Testis (tissue), 3 donors: ENCODE results near the gene GNL2. TPM values are rescaled to one million over a fixed set of nuclear protein-coding genes. Genes with fewer than 3 reads are reported as not detected.

ENCODE experiments used
- DNase-seq: peaks from one replicate; pipeline ENCODE4 v3.0.0-alpha.2; 2019
- H3K27ac ChIP-seq, 2 donors: fragments of 200-600 bp; sonication (generic); one replicate each; pipeline ENCODE4 v1.5.1; 2019
- H3K27me3 ChIP-seq: fragments of 200-600 bp; sonication (generic); one replicate; pipeline ENCODE4 v1.5.1; 2019
- H3K36me3 ChIP-seq: fragments of 200-600 bp; sonication (generic); one replicate; pipeline ENCODE4 v1.5.1; 2017; ENCODE audit warnings: low read depth; ENCODE audit errors: missing control alignments
- H3K4me1 ChIP-seq: fragments of 200-600 bp; sonication (generic); one replicate; pipeline ENCODE4 v1.5.1; 2019
- H3K4me3 ChIP-seq, 2 donors: fragments of 200-600 bp; sonication (generic); one replicate each; pipeline ENCODE4 v1.5.1; 2017 to 2019
- H3K9me3 ChIP-seq: fragments of 200-600 bp; sonication (generic); one replicate; pipeline ENCODE4 v1.5.1; 2017
- CTCF ChIP-seq, 3 experiments: fragments of 450-650 bp in 2 of 3; fragments of 200-600 bp in 1 of 3; sonication (generic) in 1 of 3; IDR thresholded peaks; one replicate each; pipeline ENCODE4 v1.5.1; 2016 to 2019; ENCODE audit warnings: antibody characterized with exemption in 3 of 3, mild to moderate bottlenecking in 2 of 3, moderate library complexity in 1 of 3
- POLR2A ChIP-seq: fragments of 450-650 bp; IDR thresholded peaks from one replicate; pipeline ENCODE4 v1.6.1; 2017; ENCODE audit warnings: antibody characterized with exemption, mild to moderate bottlenecking, moderate library complexity
- WGBS, 2 donors: methylation state at CpG; one replicate each; pipeline ENCODE4 v1.1.5; 2018; 5-methylcytosine and 5-hydroxymethylcytosine counted together
- intact Hi-C: fragments of 100-400 bp; cut with DNase I; formaldehyde crosslinking; loops from one replicate; pipeline ENCODE4 v1.15.1; 2023; ENCODE audit warnings: low total_unique reads
- polyA plus RNA-seq: library from polyadenylated mRNA; stranded (reverse); fragments of 350-450 nt; fragmentation: Illumina TruSeq; extraction: RNeasy Lipid Tissue Mini Kit (QIAGEN cat#74804); gene quantifications from one replicate; pipeline ENCODE4 v1.2.3, GENCODE V29; 2014; ENCODE audit warnings: low read depth, low replicate concordance; ENCODE audit not compliant: insufficient read depth
- total RNA-seq, 2 donors: library from RNA; depleted of rRNA; stranded (reverse); fragments of >200 nt; gene quantifications; one replicate each; pipeline ENCODE4 v1.2.3, GENCODE V29; 2016

Gene GNL2
- total and polyA plus RNA-seq, 3 donors from 2014 or later = 34.4 to 78.7 (median 57.4) TPM

- Histone ChIP-seq H3K4me3 (no peak overlapping the region), H3K4me1 (peaks cover 16% of the 10 kb centered on the region), H3K36me3 (no peaks in the 10 kb centered on the region), H3K27me3 (no peaks in the 10 kb centered on the region), H3K27ac (no peak overlapping the region), H3K9me3 (no peaks in the 10 kb centered on the region)
- 35 to 66% methylated on average over 1 of the region's 1 CpG for WGBS, 2 donors
- no peak for TF ChIP-seq POLR2A
- TF ChIP-seq CTCF (IDR thresholded peaks at IDR 0.05) = no peak
- intact Hi-C loops = no loop called here
- DNase-seq = no peak
Observed at GRCh38 chr1:37558411-37558810, 37.3 kb downstream of the GNL2 start.

- Histone ChIP-seq H3K4me1 (peaks cover 23% of the 10 kb centered on the region), H3K27ac (peak overlapping the region in 1 of 2 donors; percentile 64), H3K36me3 (no peaks in the 10 kb centered on the region), H3K27me3 (no peaks in the 10 kb centered on the region), H3K4me3 (peak overlapping the region; percentile 45 to 50), H3K9me3 (no peaks in the 10 kb centered on the region)
- 65 to 70% methylated on average over 3 of the region's 3 CpGs for WGBS, 2 donors
- intact Hi-C loops = no loop called here
- TF ChIP-seq CTCF (IDR thresholded peaks at IDR 0.05) (no peak), POLR2A (no peak)
- DNase-seq = no peak
Observed at GRCh38 chr1:37557402-37557801, 38.3 kb downstream of the GNL2 start.

- WGBS, 2 donors = 4 to 5% methylated on average over 16 to 31 of the region's 31 CpGs
- Histone ChIP-seq H3K27ac (peak within 1 kb of the TSS; percentile 42 to 64), H3K4me3 (peak within 1 kb of the TSS; percentile 45 to 50), H3K4me1 (peaks cover 23% of the 10 kb centered on the region), H3K36me3 (no peaks in the 10 kb centered on the region), H3K27me3 (no peaks in the 10 kb centered on the region), H3K9me3 (no peaks in the 10 kb centered on the region)
- intact Hi-C loops = no loop called here
- TF ChIP-seq POLR2A (no peak), CTCF (IDR thresholded peaks at IDR 0.05) (no peak)
- DNase-seq = peak; percentile 94
Observed at GRCh38 chr1:37556712-37557196, 39.0 kb downstream of the GNL2 start, which contains the start of gene DNALI1. Gene DNALI1, plus strand, starts transcription at chr1:37556940. Its CDS starts 55 bp downstream, at chr1:37556995.

- no peaks in the 10 kb centered on the region for H3K9me3 ChIP-seq
- peak within 1 kb of the TSS; percentile 96 to 99 for H3K4me3 ChIP-seq
- H3K27ac ChIP-seq = peak within 1 kb of the TSS; percentile 67 to 68
- no peaks in the 10 kb centered on the region for H3K36me3 ChIP-seq
- WGBS, 2 donors = 10 to 12% methylated on average over 51 to 54 of the region's 54 CpGs
- intact Hi-C loops = no loop called here
- no peaks in the 10 kb centered on the region for H3K27me3 ChIP-seq
- TF ChIP-seq CTCF (IDR thresholded peaks at IDR 0.05) (peak in 1 of 3 experiments; percentile 24), POLR2A (no peak)
- DNase-seq = peak; percentile 97
- H3K4me1 ChIP-seq = peaks cover 17% of the 10 kb centered on the region
Observed at GRCh38 chr1:37553927-37554808, 41.6 kb downstream of the GNL2 start, which contains the start of gene SNIP1. Gene SNIP1, minus strand, starts transcription at chr1:37554293. Its CDS starts 64 bp downstream, at chr1:37554229.
